Forelimb muscle (tissue), 1 donor: ENCODE measurements around the gene ADGRL1. TPM values are rescaled to one million over a fixed set of nuclear protein-coding genes. Genes with fewer than 3 reads are reported as not detected.
"Not testable (repeated sequence)": the region's sequence is repeated elsewhere in the genome, so short reads cannot be mapped to it uniquely, and the experiment has no call there.

ENCODE experiments used
- DNase-seq: peaks from one replicate; pipeline ENCODE4 v3.0.0-alpha.2; 2013; ENCODE audit warnings: low read depth
- polyA plus RNA-seq: library from polyadenylated mRNA; unstranded; fragments of 120-200 nt; gene quantifications from one replicate; pipeline ENCODE4 v1.2.1, GENCODE V29; 2013; ENCODE audit not compliant: insufficient read length

The ADGRL1 gene
- polyA plus RNA-seq, 1 donor: 14.6 TPM

- no peak for DNase-seq
Measured at GRCh38 chr19:14189415-14189814, 16.6 kb downstream of the ADGRL1 start.

- not testable (repeated sequence) for DNase-seq
Measured at GRCh38 chr19:14188086-14188485, 17.9 kb downstream of the ADGRL1 start.

- no peak for DNase-seq
Measured at GRCh38 chr19:14187561-14187960, 18.4 kb downstream of the ADGRL1 start.

GRCh38 chr19:14186684-14187083 lies 19.3 kb downstream of the ADGRL1 start:
- DNase-seq: not testable (repeated sequence)

DNA sequence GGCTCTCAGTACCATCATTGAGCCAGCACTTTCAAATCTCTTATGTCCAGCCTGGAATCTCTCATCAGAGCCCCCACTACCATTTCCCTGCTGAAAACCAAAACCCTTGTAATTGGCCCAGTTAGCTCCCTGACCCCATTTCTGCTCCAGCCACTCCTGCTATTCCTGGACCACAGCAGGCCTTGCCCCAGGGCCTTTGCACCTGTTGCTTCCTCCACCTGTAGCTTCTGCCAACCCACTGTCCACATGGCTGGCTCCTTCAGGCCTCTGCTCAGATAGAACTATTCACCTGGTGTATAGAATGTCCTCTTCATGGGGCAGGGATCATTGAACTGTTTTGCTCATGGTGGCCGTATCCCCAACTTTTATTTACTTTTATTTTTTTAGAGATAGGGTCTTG lies 20.3 kb downstream of the ADGRL1 start:
- DNase-seq: not testable (repeated sequence)

- DNase-seq: no peak
Measured at GRCh38 chr19:14185158-14185557, 20.8 kb downstream of the ADGRL1 start.

GRCh38 chr19:14183741-14184350 lies 22.1 kb downstream of the ADGRL1 start:
- no peak for DNase-seq

DNA sequence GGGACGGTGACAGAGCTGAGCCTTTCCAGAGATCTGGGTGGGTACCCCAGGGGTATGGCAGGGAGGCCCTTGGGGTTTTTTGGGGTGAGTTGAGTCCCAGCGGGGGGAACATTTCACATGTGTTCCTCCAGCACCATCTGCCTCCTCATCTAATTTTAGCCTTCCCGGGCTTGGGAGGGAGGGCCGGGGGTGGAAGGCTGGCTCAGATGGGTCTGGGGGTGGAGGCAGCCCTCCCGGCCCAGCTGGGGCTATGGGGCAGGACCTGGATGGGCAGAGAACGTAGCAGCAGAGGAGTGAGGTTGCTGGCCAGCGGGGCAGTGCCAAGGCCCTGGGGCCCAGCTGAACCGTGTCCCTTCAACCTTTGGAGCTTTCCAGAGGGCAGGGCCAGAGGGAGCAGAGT lies 23.5 kb downstream of the ADGRL1 start:
- DNase-seq: no peak

GRCh38 chr19:14181906-14182305 lies 24.1 kb downstream of the ADGRL1 start:
- DNase-seq: no peak

DNA sequence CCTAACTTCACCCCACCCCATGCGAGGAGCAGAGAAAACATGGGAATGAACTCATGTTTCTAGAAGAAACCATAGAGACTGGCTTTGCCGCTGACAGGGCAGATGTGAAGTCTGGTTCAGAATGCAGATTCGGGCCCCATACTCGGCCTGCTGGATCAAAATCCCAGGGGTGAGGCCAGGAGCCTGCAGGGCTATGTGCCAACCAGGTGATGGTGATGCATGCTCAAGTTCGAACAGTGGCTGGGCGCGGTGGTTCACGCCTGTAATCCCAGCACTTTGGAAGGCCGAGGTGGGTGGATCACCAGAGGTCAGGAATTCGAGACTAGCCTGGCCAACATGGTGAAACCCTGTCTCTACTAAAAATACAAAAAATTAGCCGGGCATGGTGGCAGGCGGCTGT lies 24.8 kb downstream of the ADGRL1 start:
- DNase-seq: not testable (repeated sequence)

- DNase-seq: no peak
Measured at GRCh38 chr19:14177496-14178074, 28.4 kb downstream of the ADGRL1 start.

DNA sequence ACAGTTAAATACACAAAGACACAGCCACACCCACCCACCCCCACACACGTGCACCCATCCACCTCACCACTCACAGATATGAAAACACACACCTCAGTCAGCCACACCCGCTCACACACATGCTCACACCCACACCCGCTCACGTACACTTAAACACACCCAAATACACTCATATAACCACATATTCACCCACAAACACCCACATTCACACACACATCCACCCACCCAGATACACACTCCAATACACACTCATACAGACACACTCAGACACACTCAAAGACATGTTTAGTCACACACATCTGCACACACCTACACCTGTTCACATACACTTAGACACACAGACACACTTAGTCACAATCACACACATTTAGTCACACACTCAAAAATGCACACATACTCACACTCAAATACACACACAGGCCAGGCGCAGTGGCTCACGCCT lies 30.6 kb downstream of the ADGRL1 start:
- no peak for DNase-seq

DNA sequence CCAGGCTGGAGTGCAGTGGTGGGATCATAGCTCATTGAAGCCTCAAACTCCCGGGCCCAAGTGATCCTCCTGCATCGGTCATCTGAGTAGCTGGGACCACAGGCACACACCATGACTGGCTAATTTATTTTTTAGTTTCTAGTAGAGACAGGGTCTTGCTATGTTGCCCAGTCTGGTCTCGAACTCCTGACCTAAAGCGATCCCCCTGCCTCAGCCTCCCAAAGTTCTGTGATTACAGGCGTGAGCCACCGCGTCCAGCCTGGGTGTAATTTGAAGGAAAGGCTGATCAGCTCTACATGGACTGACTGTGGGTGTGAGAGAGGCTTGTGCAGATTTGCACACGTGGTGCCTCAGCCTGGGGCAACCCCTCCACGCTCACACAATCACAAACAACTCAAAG lies 31.1 kb downstream of the ADGRL1 start:
- no peak for DNase-seq

GRCh38 chr19:14168993-14169392 lies 37.0 kb downstream of the ADGRL1 start:
- DNase-seq: no peak

DNA sequence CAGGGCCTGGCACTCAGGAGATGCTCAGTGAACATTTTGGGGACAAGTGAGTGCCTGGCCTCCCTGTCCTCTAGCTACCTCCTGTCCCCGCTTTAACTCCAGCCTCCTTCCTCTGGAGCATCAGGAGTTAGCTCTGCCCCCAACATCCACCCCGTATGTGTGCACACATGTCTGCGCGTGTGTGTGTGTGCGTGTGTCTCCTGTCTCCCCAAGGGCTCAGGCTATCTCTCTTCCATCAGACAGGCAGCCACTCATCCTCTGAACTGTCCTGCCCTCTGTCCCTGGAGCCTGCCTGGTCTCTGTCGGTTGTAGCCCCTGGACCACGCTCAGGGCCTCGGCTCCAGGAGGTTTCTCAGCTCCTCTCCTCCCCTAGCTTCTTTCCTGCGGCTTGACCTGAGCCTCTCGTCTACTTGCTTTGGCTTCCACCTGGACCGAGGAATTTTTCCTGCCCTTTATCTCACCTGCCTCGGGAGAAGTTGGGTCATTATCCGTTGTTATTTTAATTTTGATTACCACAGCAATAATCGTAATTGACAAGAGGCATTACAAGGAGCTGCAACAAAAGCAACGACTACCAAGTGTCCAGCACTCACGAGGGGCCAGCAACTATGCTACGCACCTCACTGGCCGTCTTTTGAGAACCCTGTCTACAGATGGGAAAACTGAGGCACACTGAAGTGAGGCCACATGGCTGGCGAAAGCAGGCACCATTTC lies 37.6 kb downstream of the ADGRL1 start:
- no peak for DNase-seq

GRCh38 chr19:14167576-14168138 lies 38.3 kb downstream of the ADGRL1 start:
- no peak for DNase-seq

- no peak for DNase-seq
Measured at GRCh38 chr19:14166999-14167575, 38.9 kb downstream of the ADGRL1 start.

- DNase-seq: no peak
Measured at GRCh38 chr19:14165990-14166830, 39.8 kb downstream of the ADGRL1 start.

DNA sequence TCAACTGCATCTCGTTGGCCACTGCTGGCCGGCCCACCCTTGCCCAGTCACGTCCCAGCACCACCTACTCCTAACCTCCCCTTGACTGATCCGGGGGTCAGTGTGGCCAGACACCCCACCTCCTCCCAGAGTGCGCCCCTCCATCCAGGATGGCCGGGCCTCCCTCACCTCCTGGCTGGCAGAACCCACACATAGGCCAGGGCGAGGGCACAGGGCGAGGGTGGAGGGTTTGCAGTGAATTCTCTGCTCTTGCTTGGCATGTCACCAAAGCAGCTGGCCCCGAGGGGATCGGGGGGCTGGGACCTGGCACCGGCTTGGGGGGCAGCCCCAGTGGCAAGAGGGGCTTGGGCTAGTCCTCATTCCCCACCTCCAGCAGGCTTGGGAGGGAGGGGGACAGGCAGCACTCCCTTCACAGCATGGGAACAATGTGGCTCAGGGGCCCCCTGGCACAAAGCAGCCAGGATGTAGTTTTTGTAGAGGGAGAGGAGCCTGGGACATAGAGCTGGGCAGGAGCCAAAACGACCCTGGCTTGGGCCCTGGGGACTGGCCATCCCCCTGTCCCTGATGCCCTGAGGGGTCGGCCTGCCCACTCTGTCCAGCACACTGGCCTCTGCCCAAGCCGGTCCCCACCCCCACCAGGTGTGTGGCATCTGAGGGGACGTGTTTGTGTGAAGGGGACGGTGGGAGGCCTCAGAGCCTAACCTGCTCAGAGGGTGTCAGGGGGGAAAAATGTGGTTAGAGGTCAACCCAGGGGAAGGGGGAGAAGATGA lies 41.1 kb downstream of the ADGRL1 start:
- no peak for DNase-seq

DNA sequence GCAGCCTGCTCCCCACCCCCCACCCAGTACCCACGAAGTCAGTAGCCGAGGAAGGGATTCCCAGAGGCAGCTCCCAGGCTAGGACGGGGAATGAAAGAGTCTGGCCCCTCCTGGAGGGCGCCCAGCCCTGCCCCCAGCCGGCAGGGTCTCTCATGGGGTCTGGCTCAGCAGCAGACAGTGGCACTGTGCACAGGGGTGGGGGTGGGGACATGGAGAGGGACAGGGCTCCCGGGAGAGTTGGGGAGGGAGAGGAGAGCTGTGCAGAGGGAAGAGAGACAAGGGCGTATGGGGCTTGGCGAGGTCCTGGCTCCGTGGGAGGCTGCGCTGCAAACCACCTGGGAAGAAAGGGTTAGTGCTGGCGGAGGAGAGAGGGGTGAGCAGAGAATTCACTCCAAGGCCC lies 41.9 kb downstream of the ADGRL1 start:
- DNase-seq: no peak

- no peak for DNase-seq
Measured at GRCh38 chr19:14162871-14163297, 43.1 kb downstream of the ADGRL1 start.
